Panc1 (cell line): ENCODE measurements around the gene SETX. TPM values are rescaled to one million over a fixed set of nuclear protein-coding genes. Genes with fewer than 3 reads are reported as not detected.
A peak's percentile ranks its signal among the peaks of the same experiment; 100 is the strongest.

Experiments used
- ATAC-seq: fragments of 200-7000 bp; cut with Tn5 transposase; 2 replicates; pipeline ENCODE4 v1.9.1; 2020; ENCODE audit warnings: mild to moderate bottlenecking, moderate library complexity
- BruUV-seq: library from RNA; stranded (reverse); fragments of 400-500 nt; replicated peaks from 2 replicates; lab custom pipeline; 2021; lab: Mats Ljungman, UMichigan
- CTCF ChIA-PET: fragments of 300-600 bp; sonication (Branson Sonifier 250); formaldehyde crosslinking; loops from one replicate; lab custom pipeline; 2022; ENCODE audit warnings: antibody characterized with exemption; lab: Charles Lee
- POLR2A ChIA-PET: fragments of 300-600 bp; sonication (Branson Sonifier 250); formaldehyde crosslinking; loops from one replicate; lab custom pipeline; 2022; ENCODE audit warnings: antibody characterized with exemption; lab: Charles Lee
- DNase-seq: peaks from one replicate; pipeline ENCODE4 v3.0.0-alpha.2; 2010; ENCODE audit warnings: low read depth, low spot score
- H3K27ac ChIP-seq: 2 replicates; pipeline ENCODE4 v1.5.1; 2011; ENCODE audit warnings: mild to moderate bottlenecking, low read length, inconsistent platforms
- H3K27me3 ChIP-seq: fragments of 200-500 bp; sonication (Bioruptor generic); 2 replicates; pipeline ENCODE4 v1.6.0; 2014; ENCODE audit warnings: low read length, inconsistent platforms; ENCODE audit not compliant: control insufficient read depth, insufficient read depth
- H3K36me3 ChIP-seq: fragments of 200-500 bp; sonication (Bioruptor generic); 2 replicates; pipeline ENCODE4 v1.5.1; 2014; ENCODE audit warnings: inconsistent platforms, mild to moderate bottlenecking, low read length, moderate library complexity; ENCODE audit not compliant: control insufficient read depth, insufficient read depth
- H3K4me1 ChIP-seq: 2 replicates; pipeline ENCODE4 v1.5.1; 2011; ENCODE audit warnings: inconsistent platforms, mild to moderate bottlenecking, low read length, moderate library complexity; ENCODE audit not compliant: control insufficient read depth, insufficient read depth
- H3K4me3 ChIP-seq, 2 experiments: 2 replicates each; pipeline ENCODE4 v1.5.1; 2011 to 2012; ENCODE audit warnings: low read depth in 2 of 2, low read length in 2 of 2, mild to moderate bottlenecking in 2 of 2, inconsistent platforms in 1 of 2, moderate library complexity in 1 of 2
- H3K9me3 ChIP-seq: fragments of 200-500 bp; sonication (Bioruptor generic); 2 replicates; pipeline ENCODE4 v1.5.1; 2014; ENCODE audit warnings: low read depth, mild to moderate bottlenecking, inconsistent platforms, low read length, moderate library complexity; ENCODE audit not compliant: control insufficient read depth, insufficient read depth
- CTCF ChIP-seq: fragments of 450-650 bp; IDR thresholded peaks from 2 replicates; pipeline ENCODE4 v1.5.1; 2017; ENCODE audit warnings: mild to moderate bottlenecking
- POLR2AphosphoS5 ChIP-seq: IDR thresholded peaks from 2 replicates; pipeline ENCODE4 v1.6.1; 2012; ENCODE audit warnings: mild to moderate bottlenecking, low read depth, low read length, moderate library complexity
- REST ChIP-seq, 2 experiments: IDR thresholded peaks; 2 replicates each; pipeline ENCODE4 v1.6.1; 2011 to 2012; ENCODE audit warnings: low read depth in 2 of 2, control low read depth in 1 of 2, low read length in 1 of 2, mild to moderate bottlenecking in 1 of 2, moderate library complexity in 1 of 2; ENCODE audit not compliant: insufficient read depth in 1 of 2
- SIN3A ChIP-seq: IDR thresholded peaks from 2 replicates; pipeline ENCODE4 v1.6.1; 2012; ENCODE audit warnings: low read depth, mild to moderate bottlenecking, low read length, moderate library complexity, borderline replicate concordance; ENCODE audit not compliant: insufficient read depth
- TCF7L2 ChIP-seq: IDR thresholded peaks from 2 replicates; pipeline ENCODE4 v1.6.1; 2011; ENCODE audit warnings: mild to moderate bottlenecking, low read depth, low read length, inconsistent platforms
- in situ Hi-C: cut with HindIII; loops from 2 replicates; pipeline ENCODE4 v1.10.0; 2016; ENCODE audit warnings: low sequenced_read_pairs, low pct_unique_long_range_greater_than_20kb
- intact Hi-C: fragments of 100-400 bp; cut with micrococcal nuclease; formaldehyde crosslinking; loops from one replicate; pipeline ENCODE4 v1.10.0; 2022; ENCODE audit not compliant: unreplicated experiment
- total RNA-seq: library from RNA; stranded (reverse); gene quantifications from one replicate; pipeline ENCODE4 v1.2.1, GENCODE V29; 2021; ENCODE audit not compliant: unreplicated experiment

SETX gene
- total RNA-seq, 1 experiment from 2014 or later, result 28.1 TPM

GRCh38 chr9:132243156-132244074 lies 111.4 kb downstream of the SETX start:
- BruUV-seq, result no TSS peak
- Histone ChIP-seq H3K4me1 (no peaks in the 10 kb centered on the region; the same call in none of the 2 replicates), H3K27ac (no peak overlapping the region), H3K4me3 (no peak overlapping the region), H3K36me3 (no peaks in the 10 kb centered on the region), H3K9me3 (no peaks in the 10 kb centered on the region), H3K27me3 (no peaks in the 10 kb centered on the region)
- DNase-seq (no peak), ATAC-seq (no peak)
- TF ChIP-seq REST (IDR thresholded peaks at IDR 0.05; ENCODE audit: insufficient read depth in 1 of 2, low read depth in 2 of 2, low read length in 1 of 2), result no peak
- no peak for TF ChIP-seq TCF7L2
- no peak for TF ChIP-seq POLR2AphosphoS5
- no peak for TF ChIP-seq SIN3A
- TF ChIP-seq CTCF, result no peak
- in situ Hi-C loops (no loop called here), intact Hi-C loops (no loop called here)
- POLR2A ChIA-PET, result no interaction called here
- CTCF ChIA-PET, result no interaction called here

- H3K9me3 ChIP-seq, result no peaks in the 10 kb centered on the region
- peak overlapping the region; percentile 42 to 51 for H3K4me3 ChIP-seq
- H3K27me3 ChIP-seq, result no peaks in the 10 kb centered on the region
- in situ Hi-C loops (no loop called here), intact Hi-C loops (no loop called here)
- ChIA-PET CTCF (no interaction called here), POLR2A (no interaction called here)
- no peak overlapping the region for H3K27ac ChIP-seq
- ATAC-seq, result no peak
- TF ChIP-seq CTCF (no peak), POLR2AphosphoS5 (no peak), SIN3A (no peak), TCF7L2 (no peak), REST (IDR thresholded peaks at IDR 0.05; ENCODE audit: insufficient read depth in 1 of 2, low read depth in 2 of 2, low read length in 1 of 2) (no peak)
- BruUV-seq, result no TSS peak
- H3K36me3 ChIP-seq, result no peaks in the 10 kb centered on the region
- no peak for DNase-seq
- no peaks in the 10 kb centered on the region; the same call in none of the 2 replicates for H3K4me1 ChIP-seq
Observed at GRCh38 chr9:132242621-132243155, 112.1 kb downstream of the SETX start.
